Activated CD4-positive, alpha-beta T cell treated with anti-CD3 and anti-CD28 coated beads for 4 hours (primary cell): ENCODE results near the gene PARP12.
A peak's percentile ranks its signal among the peaks of the same experiment; 100 is the strongest.

ENCODE experiments used
- DNase-seq, 2 donors: peaks; one replicate each; pipeline ENCODE4 v3.0.0-alpha.2; 2020

Gene PARP12

GRCh38 chr7:140059273-140060242 is 3.2 kb downstream of the PARP12 start:
- peak; percentile 68 to 70 for DNase-seq

- no peak for DNase-seq
Observed at GRCh38 chr7:140058517-140058916, 4.2 kb downstream of the PARP12 start.

GRCh38 chr7:140057143-140057535 is 5.6 kb downstream of the PARP12 start:
- DNase-seq: no peak

GRCh38 chr7:140056431-140057142 is 6.2 kb downstream of the PARP12 start:
- no peak for DNase-seq

- no peak for DNase-seq
Observed at GRCh38 chr7:140055833-140056232, 6.9 kb downstream of the PARP12 start.

- DNase-seq: no peak
Observed at GRCh38 chr7:140054751-140055150, 8.0 kb downstream of the PARP12 start.

GRCh38 chr7:140053812-140054539 is 8.8 kb downstream of the PARP12 start:
- DNase-seq: no peak

GRCh38 chr7:140051820-140052219 is 10.9 kb downstream of the PARP12 start:
- DNase-seq: no peak

GRCh38 chr7:140050100-140050499 is 12.7 kb downstream of the PARP12 start:
- no peak for DNase-seq

- no peak for DNase-seq
Observed at GRCh38 chr7:140049339-140050024, 13.3 kb downstream of the PARP12 start.

GRCh38 chr7:140048989-140049338 is 13.8 kb downstream of the PARP12 start:
- no peak for DNase-seq

GRCh38 chr7:140048138-140048537 is 14.6 kb downstream of the PARP12 start:
- no peak for DNase-seq

- DNase-seq: no peak
Observed at GRCh38 chr7:140047197-140047596, 15.6 kb downstream of the PARP12 start.

- no peak for DNase-seq
Observed at GRCh38 chr7:140045697-140046096, 17.1 kb downstream of the PARP12 start.

- DNase-seq: no peak
Observed at GRCh38 chr7:140044251-140044650, 18.5 kb downstream of the PARP12 start.

- no peak for DNase-seq
Observed at GRCh38 chr7:140042386-140042670, 20.4 kb downstream of the PARP12 start.

GRCh38 chr7:140041659-140042385 is 20.9 kb downstream of the PARP12 start:
- DNase-seq: no peak

GRCh38 chr7:140039896-140040295 is 22.9 kb downstream of the PARP12 start:
- no peak for DNase-seq

- DNase-seq: no peak
Observed at GRCh38 chr7:140039066-140039465, 23.7 kb downstream of the PARP12 start.

GRCh38 chr7:140036224-140036962 is 26.4 kb downstream of the PARP12 start:
- no peak for DNase-seq

GRCh38 chr7:140035400-140036223 is 27.1 kb downstream of the PARP12 start:
- no peak for DNase-seq
